ENCODE measurements around the gene CDH7.

Gene CDH7

DNA sequence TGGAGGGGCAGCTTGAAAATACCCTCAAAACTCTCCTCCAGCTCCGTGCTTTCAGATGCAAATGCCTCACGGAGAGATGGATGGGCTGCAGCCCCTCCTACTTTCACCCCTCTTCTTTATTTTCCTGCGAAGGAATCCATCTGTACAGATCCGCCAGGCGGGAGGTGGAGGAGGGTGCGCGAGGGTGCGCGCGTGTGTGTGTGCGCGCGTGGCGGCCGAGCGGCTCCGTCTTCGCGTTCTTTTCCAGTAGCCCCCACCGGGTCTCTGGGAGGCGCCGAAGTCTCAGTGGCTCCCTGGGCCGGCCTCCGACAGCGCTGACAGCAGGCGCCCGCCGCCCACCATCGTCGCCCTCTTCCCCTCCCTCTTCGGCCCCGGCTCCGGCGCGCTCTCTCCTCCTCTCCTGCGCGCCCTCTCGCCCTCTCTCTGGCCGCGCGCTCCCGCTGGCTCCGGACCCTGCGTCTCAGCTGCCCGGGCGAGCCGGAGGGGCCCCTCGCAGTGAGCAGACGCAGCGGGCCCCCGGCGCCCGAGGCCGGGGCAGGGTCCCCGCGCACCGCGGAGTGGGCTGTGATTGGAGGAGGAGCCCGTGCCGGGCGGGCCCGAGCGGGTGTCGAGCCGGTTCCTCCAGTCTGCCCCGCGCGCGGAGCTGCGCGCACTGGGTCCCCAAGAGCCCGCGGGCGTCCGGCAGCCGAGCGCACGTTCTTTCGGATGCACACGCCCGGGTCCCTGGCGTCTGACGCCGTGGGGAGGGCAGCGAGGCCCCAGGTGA is at the start of gene CDH7:
Gene CDH7, plus strand, starts transcription at position 624 of the 766 bp plus-strand sequence. CDS start 11,831 bp downstream, outside the sequence.
- no peak for DNase-seq (ENCODE audit: low read depth in 2 of 2)

DNA sequence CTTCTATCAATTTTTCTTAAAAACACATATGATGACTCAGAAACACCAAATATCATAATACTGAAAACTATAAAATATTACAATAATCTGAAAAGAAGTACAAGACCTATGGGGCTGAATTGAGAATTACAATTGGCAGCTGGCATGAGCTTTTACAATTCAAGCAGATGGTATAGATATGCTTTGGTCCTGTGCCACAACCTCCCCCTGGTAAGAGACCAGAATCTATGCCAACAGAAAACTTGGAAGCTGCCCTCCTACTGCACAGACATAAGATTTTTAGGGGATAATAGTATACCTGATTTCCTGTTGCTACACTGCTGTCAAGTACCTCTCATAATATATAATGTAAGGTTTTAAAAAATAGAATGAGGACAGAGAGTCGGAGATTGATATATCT is 46.8 kb upstream of the CDH7 start:
- no peak for DNase-seq (ENCODE audit: low read depth in 2 of 2)

GRCh38 chr18:65706646-65707045 is 44.2 kb upstream of the CDH7 start:
- DNase-seq (ENCODE audit: low read depth in 2 of 2), result no peak

GRCh38 chr18:65711493-65711892 is 39.3 kb upstream of the CDH7 start:
- no peak for DNase-seq (ENCODE audit: low read depth in 2 of 2)

GRCh38 chr18:65721619-65722018 is 29.2 kb upstream of the CDH7 start:
- DNase-seq (ENCODE audit: low read depth in 2 of 2), result no peak

DNA sequence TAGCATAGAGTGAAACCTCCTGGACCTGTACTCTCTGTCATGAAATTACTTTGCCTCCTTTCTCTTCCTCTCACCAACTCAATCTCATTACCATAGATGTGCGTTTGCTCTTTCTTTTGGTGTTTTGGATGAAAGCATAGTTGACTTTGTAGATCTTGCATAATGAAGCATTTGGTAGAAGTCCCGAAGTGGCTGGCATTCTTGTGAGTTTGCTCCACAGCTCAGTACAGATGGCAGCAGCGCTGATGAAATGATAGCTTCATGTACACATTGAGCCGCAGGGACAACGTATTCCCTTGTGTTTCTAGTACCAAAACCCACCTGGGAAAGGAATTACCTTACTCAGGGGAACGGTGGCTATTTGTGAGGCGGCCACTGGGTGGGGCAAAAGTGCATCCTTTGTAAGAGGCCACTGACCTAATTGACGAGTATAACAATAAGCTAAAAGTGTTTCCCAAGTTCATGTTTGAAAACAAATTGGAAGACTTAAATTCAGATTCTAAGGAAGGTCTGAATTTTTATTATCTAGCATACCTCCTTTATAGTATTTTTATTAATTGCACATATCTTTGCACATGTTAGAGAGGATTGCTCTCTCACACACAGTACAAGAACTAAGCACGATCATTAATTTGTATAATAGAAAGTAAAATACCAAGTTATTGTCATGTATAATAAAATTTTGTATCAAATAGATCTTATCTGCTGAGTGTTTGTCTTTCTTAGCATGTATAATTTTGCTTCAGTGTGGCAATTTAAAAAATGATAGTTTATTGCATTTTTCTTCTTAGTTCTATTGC is 25.4 kb upstream of the CDH7 start:
- DNase-seq (ENCODE audit: low read depth in 2 of 2), result no peak

DNA sequence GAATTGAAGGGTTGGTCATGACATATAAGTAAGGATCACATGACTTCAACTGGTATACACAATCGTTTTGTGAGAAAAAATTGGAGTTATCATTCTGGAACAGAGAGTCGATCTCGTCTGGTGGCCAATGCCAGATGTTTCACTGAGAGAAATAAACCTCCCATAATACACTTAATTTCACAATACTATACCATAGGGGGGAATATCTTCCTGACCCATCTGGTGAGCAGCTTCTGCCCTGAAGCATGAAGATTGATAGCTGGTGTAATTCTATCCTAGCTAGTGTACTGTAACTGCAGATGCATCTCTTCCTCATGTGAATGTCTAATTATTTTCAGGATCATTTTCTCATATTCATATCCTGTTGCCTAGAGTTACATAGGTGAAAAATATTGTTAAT is 15.7 kb upstream of the CDH7 start:
- DNase-seq (ENCODE audit: low read depth in 2 of 2), result no peak

DNA sequence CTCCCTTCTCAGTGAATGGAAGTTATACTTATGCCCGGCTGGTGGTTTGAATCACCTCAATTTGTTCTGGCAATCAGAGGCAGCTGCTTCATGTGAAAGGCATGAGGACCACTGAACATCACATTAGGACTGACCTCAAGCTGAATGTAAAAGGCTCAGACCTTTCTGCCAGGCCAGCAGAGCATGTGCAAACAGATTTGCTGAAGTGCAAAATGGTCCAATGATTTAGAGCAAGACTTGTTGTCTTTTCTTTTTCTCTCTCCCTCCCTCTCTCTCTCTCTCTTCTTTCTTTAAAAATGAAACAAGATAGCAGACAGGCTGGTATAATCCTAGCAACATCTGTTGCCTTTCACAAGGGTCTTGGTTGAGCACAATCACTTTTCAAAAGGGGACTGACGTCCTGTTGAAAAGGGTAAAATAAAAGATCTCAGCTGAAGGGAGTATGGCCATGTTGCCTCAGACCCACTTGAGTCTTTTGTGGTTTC is 13.3 kb upstream of the CDH7 start:
- DNase-seq (ENCODE audit: low read depth in 2 of 2), result no peak

- no peak for DNase-seq (ENCODE audit: low read depth in 2 of 2)
These were observed 3.9 kb upstream of the CDH7 start for GRCh38 chr18:65746936-65747335.

GRCh38 chr18:65748321-65748720 is 2.5 kb upstream of the CDH7 start:
- DNase-seq (ENCODE audit: low read depth in 2 of 2), result no peak

DNA sequence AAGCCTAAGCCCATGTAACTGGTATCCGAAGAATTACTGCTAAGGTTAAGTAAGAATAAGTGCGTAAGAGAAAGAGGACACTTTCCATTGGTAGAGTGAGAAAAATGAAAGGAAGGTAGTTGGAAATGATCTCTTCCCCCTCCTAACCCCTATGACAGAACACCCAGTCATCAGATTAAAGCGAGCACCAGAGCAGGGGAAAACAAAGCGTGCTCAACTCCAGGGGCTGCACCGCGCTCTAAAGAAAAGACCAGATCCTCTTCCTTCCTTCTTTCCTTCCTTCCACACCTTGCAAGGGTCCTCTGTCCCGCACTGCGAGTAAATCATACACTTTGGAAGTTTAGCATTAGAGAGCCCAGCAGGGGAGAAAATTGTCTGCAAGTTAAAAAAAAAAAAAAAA is 971 bp upstream of the CDH7 start:
- no peak for DNase-seq (ENCODE audit: low read depth in 2 of 2)

- no peak for DNase-seq (ENCODE audit: low read depth in 2 of 2)
These were observed 608 bp downstream of the CDH7 start for GRCh38 chr18:65751155-65752085.

DNA sequence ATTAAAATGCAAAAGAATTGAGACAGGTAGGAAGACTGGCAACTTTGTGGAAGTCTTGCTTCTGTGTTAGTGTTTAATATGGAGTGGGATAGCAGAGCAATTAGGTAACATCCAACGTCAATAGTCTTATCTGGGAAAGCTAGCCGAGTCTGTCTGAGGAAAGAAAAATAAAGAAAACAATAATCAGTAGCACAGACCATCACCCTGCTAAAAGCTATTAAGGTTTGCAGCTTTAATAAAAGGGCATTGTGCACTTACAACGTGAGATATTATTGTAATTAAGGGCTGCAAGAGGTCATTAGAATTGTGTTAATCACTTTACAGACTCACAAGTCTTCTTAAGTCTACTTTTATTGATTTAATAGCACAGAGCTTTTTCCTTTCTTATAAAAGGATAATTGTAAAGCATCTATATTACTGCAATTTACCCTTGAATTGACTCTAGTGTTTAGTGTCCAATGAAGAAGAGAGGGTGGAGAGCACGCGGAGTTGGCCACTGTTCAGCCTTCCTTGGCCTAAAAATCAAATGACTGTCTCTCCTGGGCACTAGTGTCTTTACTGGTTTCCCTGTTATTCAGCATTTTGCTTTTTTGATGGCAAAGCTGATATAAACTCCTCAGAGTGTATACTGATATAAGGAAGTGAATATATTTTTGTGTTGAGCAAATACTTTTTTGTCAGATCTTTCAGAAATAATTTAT is 2.0 kb downstream of the CDH7 start:
- no peak for DNase-seq (ENCODE audit: low read depth in 2 of 2)

DNA sequence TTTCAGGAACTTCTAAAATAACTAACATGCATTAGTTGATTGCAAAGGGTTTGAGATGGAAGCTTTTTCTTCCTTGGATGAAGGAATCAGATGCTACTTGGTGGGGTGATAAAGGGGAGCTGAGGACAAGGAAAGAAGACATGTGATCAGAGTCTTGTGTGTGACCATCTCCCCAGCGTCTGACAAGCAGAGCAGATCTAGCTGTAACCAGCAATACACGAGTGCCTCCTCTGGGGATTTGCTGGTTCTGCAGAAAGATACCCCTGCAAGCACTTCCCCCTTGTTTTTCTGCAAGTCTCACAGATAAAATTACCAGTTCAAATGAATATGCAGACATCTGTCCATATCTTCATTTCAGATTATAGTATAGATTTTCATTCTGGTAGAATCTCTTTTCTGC is 2.7 kb downstream of the CDH7 start:
- DNase-seq (ENCODE audit: low read depth in 2 of 2), result no peak

DNA sequence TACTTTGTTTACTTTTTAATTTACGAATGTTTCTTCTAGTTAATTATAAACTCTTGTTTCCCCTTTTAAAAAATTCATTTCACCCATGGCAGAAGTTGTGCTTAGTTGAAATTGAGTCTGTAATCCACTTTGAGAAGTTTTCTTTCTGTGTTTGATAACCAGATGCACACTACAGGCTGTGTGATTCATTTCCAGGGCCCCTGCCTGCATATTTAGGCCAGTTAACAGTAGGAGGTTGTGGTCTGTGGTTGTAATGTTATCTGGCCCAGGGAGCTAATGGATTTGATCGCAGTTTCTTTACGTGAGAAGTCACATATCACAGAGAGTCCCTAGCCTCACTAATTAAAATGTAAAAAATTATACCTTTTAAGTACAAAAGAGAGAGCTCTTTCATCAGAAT is 3.3 kb downstream of the CDH7 start:
- DNase-seq (ENCODE audit: low read depth in 2 of 2), result no peak

- no peak for DNase-seq (ENCODE audit: low read depth in 2 of 2)
These were observed 4.8 kb downstream of the CDH7 start for GRCh38 chr18:65755616-65756015.

DNA sequence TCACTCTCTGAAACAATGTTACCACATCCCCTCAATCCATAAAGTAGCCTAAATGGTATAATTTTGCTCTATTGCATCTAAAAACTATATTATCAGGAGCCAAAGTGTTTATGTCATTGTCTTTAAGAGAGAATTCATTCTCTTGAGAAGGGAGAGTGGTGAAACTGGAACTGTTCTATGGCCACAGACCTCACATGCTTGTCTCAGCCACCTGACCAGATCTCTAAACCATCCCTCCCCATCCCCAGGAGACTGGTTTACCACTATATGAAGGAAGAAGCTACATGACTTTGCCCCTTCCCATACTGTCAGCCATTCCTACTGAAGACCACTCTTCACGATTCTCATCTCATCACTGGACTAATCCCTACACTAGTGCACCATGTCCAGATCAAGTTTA is 9.6 kb downstream of the CDH7 start:
- DNase-seq (ENCODE audit: low read depth in 2 of 2), result no peak

GRCh38 chr18:65761636-65762295 is 11.0 kb downstream of the CDH7 start:
- no peak for DNase-seq (ENCODE audit: low read depth in 2 of 2)

GRCh38 chr18:65762556-65762955 is 11.7 kb downstream of the CDH7 start:
- no peak for DNase-seq (ENCODE audit: low read depth in 2 of 2)

- DNase-seq (ENCODE audit: low read depth in 2 of 2), result no peak
These were observed 16.6 kb downstream of the CDH7 start for GRCh38 chr18:65767406-65767805.
